SJCRH30 (cell line): ENCODE data around the gene ARFGAP3. TPM values are rescaled to one million over a fixed set of nuclear protein-coding genes. Genes with fewer than 3 reads are reported as not detected.

Experiments
- DNase-seq, 2 experiments: peaks; one replicate each; pipeline ENCODE4 v3.0.0-alpha.2; 2015 to 2020
- H3K27ac ChIP-seq: fragments of 250-450 bp; sonication (Bioruptor Pico); 2 replicates; pipeline ENCODE4 v1.5.1; 2020; ENCODE audit warnings: mild to moderate bottlenecking, moderate library complexity
- H3K27me3 ChIP-seq: fragments of 250-450 bp; sonication (Bioruptor Pico); 2 replicates; pipeline ENCODE4 v1.5.1; 2020; ENCODE audit warnings: mild to moderate bottlenecking, moderate library complexity
- H3K36me3 ChIP-seq: fragments of 250-450 bp; sonication (Bioruptor Pico); 2 replicates; pipeline ENCODE4 v1.5.1; 2020; ENCODE audit warnings: mild to moderate bottlenecking, moderate library complexity
- H3K4me1 ChIP-seq: fragments of 250-450 bp; sonication (Bioruptor Pico); 2 replicates; pipeline ENCODE4 v1.5.1; 2020; ENCODE audit warnings: mild to moderate bottlenecking, moderate library complexity
- H3K4me3 ChIP-seq: fragments of 250-450 bp; sonication (Bioruptor Pico); 2 replicates; pipeline ENCODE4 v1.5.1; 2020; ENCODE audit warnings: mild to moderate bottlenecking, moderate library complexity
- H3K9me3 ChIP-seq: fragments of 250-450 bp; sonication (Bioruptor Pico); replicated peaks from 2 replicates; pipeline ENCODE4 v1.5.1; 2020; ENCODE audit warnings: mild to moderate bottlenecking, moderate library complexity
- total RNA-seq: library from RNA; depleted of rRNA; stranded (reverse); fragments of >200 nt; shearing (Covaris generic); gene quantifications from 2 replicates; pipeline ENCODE4 v1.2.3, GENCODE V29; 2014

The ARFGAP3 gene
- total RNA-seq, 1 experiment from 2014 or later: 47.5 TPM

DNA sequence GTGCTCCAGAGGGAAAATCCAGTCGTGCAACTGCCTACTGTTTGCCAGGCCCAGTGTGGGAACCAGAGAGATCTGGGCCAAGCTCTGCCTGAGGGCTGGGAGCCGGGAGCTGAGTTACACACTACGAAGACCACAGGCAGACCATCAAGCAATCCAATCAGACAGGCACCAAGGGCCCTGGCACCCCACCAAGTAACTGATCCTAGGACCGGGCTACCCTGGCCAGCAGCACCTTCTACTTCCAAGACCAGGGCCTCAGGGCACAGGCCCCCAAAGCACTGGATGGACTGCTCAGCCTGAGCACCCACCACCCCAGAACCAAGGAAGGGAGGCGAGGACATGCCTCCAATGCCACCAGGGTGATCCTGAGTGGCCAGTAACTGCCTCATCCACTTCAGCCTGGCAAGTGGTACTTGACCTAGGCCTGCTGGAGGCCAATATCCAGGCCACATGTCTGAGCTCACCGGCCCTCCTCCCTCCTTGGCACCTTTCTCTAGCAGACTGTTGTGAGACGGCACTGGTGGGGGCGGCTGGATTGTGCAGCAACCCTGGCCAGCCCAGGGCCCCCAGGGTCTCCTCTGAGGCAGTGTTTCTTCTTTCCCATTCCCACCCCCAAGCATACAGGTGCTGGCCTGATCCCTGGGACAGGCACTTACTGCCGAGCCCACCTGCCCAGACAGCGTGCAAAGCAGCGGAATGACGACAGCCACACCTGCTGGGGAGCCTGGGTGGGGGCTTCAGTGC is 20.7 kb upstream of the ARFGAP3 start:
- DNase-seq: no peak
- Histone ChIP-seq H3K9me3 (no peaks in the 10 kb centered on the region), H3K27me3 (no peaks in the 10 kb centered on the region), H3K36me3 (peaks cover 58% of the 10 kb centered on the region), H3K4me3 (no peak overlapping the region), H3K27ac (no peak overlapping the region), H3K4me1 (peaks cover 18% of the 10 kb centered on the region)

DNA sequence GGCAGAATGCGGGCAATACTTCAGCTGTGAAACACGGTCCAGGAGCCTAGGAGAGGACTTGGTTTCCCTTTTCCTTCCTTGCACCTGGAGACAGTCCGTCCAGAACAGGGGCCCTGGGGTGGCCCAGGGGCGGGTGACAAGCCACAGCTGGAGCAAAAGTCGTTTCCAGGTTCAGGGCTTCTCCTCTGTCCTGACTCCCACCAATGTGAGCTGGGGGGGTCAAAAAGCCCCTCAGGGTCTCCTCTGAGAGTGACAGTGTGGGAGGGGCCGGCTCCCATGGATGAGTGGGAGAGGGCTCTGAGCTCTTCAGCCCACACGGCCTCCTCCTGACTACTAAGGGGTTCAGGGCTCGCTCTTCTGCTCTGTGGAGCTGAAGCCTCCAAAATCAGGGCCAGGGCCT is 20.1 kb upstream of the ARFGAP3 start:
- H3K36me3 ChIP-seq: peaks cover 64% of the 10 kb centered on the region
- H3K27ac ChIP-seq: no peak overlapping the region
- H3K9me3 ChIP-seq: no peaks in the 10 kb centered on the region
- H3K4me3 ChIP-seq: no peak overlapping the region
- DNase-seq: no peak
- H3K4me1 ChIP-seq: peaks cover 13% of the 10 kb centered on the region; the same call in 1 of the 2 replicates
- H3K27me3 ChIP-seq: no peaks in the 10 kb centered on the region

DNA sequence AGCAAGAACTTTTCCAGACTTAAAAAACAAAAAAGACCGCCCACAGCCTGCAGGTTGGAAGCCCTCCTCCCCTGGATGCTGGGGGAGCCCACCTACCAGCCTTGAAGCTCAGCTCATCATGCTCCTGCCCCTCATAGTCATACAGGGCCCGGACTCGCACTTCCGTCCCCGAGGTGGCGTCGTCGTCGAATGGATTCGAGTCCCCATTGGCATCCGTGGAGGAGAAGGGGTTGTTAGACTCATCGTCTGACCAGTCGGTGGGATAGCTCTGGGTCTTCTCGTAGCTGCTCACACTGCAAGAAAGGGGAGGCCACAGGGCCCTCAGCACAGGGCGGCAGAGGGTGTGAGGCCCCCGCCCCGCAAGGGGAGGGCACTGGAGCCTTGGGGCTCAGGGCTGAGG is 19.0 kb upstream of the ARFGAP3 start:
- Histone ChIP-seq H3K36me3 (peaks cover 65% of the 10 kb centered on the region), H3K27ac (no peak overlapping the region), H3K9me3 (no peaks in the 10 kb centered on the region), H3K4me3 (no peak overlapping the region), H3K4me1 (peaks cover 4% of the 10 kb centered on the region; the same call in 1 of the 2 replicates), H3K27me3 (no peaks in the 10 kb centered on the region)
- DNase-seq: no peak

DNA sequence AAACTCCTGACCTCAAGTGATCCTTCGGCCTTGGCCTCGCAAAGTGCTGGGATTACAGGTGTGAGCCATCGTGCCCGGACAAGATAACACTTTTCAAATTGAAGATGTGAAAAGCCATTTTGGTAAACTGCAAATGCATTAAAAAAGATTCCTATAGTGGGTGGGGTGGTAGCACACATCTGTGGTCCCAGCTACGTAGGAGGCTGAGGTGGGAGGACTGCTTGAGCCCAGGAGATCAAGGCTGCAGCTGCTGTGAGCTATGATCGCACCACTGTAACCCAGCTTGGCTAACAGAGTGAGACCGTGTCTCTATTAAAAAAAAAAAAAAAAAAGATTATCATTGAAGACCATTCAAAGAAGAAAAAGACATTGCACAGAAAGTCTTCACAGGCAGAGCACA is 16.9 kb upstream of the ARFGAP3 start:
- no peaks in the 10 kb centered on the region for H3K27me3 ChIP-seq
- no peak overlapping the region for H3K27ac ChIP-seq
- H3K4me3 ChIP-seq: no peak overlapping the region
- no peaks in the 10 kb centered on the region for H3K4me1 ChIP-seq
- DNase-seq: no peak
- peaks cover 65% of the 10 kb centered on the region for H3K36me3 ChIP-seq
- H3K9me3 ChIP-seq: no peaks in the 10 kb centered on the region

GRCh38 chr22:42873356-42873755 is 16.3 kb upstream of the ARFGAP3 start:
- H3K4me3 ChIP-seq: no peak overlapping the region
- H3K36me3 ChIP-seq: peaks cover 62% of the 10 kb centered on the region
- no peaks in the 10 kb centered on the region for H3K9me3 ChIP-seq
- H3K27ac ChIP-seq: no peak overlapping the region
- H3K4me1 ChIP-seq: no peaks in the 10 kb centered on the region
- H3K27me3 ChIP-seq: no peaks in the 10 kb centered on the region
- DNase-seq: no peak

- peak in 1 of 2 experiments; percentile 46 for DNase-seq
- Histone ChIP-seq H3K36me3 (peaks cover 58% of the 10 kb centered on the region), H3K4me3 (no peak overlapping the region), H3K27me3 (no peaks in the 10 kb centered on the region), H3K4me1 (no peaks in the 10 kb centered on the region), H3K27ac (no peak overlapping the region), H3K9me3 (no peaks in the 10 kb centered on the region)
Measured at GRCh38 chr22:42872821-42873220, 15.7 kb upstream of the ARFGAP3 start.

DNA sequence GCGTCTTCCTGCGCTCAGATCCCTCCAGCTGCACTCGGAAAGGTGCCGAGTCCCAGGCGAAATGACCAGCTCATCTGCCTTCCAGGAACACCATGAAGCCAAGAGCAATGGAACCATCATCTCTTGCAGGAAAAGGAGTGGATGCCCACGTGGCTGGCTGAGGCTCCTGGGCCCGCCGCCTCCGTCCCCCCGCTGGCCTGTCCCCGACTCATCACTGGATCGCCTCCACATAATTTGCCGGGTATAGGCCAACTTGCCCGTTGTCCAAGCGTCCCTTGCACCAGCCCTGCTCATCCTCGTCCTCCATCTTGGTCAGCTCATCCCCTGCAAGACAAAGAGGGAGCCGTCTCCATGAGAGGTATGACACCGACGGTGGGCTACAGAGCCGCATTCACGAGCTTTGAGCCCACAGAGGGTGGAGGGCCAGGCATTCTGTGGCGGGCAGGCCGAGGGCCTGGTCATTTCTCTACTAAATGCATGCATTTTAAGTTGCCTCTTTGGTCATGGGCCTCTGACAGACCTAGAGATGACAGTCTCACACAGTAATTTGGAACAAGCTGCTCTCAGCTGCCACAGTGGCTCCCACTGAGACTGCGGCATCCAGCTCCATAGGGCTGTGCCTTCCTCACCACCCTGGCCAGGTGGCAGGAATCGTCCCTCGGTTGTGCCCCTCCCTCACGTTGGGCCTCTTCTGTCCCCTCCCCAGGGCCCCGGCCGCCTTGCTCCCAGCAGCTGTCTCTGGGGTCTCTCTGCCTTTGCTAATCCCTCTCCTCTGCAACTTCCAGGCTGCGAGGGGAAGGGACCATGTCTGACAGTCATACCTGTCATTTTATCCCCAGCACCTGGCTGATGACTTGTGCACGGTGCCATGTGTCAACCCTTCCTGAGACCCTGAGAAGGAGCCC is 14.3 kb upstream of the ARFGAP3 start:
- no peaks in the 10 kb centered on the region for H3K4me1 ChIP-seq
- H3K36me3 ChIP-seq: peaks cover 49% of the 10 kb centered on the region
- H3K27me3 ChIP-seq: no peaks in the 10 kb centered on the region
- no peak overlapping the region for H3K4me3 ChIP-seq
- H3K9me3 ChIP-seq: no peaks in the 10 kb centered on the region
- no peak overlapping the region for H3K27ac ChIP-seq
- DNase-seq: no peak

DNA sequence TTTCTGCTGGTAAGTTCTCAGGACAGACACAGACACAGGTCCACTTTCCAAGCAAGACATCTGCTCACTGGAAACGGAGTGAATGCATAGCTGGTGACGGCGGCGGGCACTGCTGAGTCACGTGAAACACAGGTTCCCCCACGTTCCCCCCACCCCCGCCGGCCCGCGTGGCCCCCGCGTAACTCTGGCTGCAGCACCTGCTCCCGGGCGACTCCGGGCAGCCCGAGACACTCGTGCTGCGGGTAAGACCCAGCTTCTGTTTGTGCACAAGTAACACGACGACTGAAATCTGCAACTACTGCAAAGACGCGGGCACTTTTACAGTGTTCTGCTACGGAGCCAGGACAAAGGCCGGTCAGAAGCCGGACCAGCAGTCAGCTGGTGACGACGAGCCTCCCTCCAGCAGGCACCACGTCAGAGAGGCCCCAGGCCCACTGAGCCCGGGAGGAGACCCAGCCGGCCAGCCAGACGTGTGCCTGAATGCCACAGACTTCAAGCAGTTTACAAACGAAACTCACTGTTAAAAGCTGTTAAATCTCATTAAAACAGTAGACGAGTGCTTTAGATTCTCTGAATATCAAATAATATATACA is 12.9 kb upstream of the ARFGAP3 start:
- DNase-seq: no peak
- no peak overlapping the region for H3K4me3 ChIP-seq
- H3K27me3 ChIP-seq: no peaks in the 10 kb centered on the region
- H3K36me3 ChIP-seq: peaks cover 42% of the 10 kb centered on the region
- H3K4me1 ChIP-seq: no peaks in the 10 kb centered on the region
- no peaks in the 10 kb centered on the region for H3K9me3 ChIP-seq
- no peak overlapping the region for H3K27ac ChIP-seq

- no peaks in the 10 kb centered on the region for H3K9me3 ChIP-seq
- no peaks in the 10 kb centered on the region for H3K27me3 ChIP-seq
- peaks cover 41% of the 10 kb centered on the region for H3K36me3 ChIP-seq
- H3K4me1 ChIP-seq: no peaks in the 10 kb centered on the region
- no peak overlapping the region for H3K27ac ChIP-seq
- no peak overlapping the region for H3K4me3 ChIP-seq
- no peak for DNase-seq
Measured at GRCh38 chr22:42869463-42869862, 12.4 kb upstream of the ARFGAP3 start.

GRCh38 chr22:42868751-42869251 is 11.7 kb upstream of the ARFGAP3 start:
- H3K27me3 ChIP-seq: no peaks in the 10 kb centered on the region
- H3K9me3 ChIP-seq: no peaks in the 10 kb centered on the region
- no peak overlapping the region for H3K27ac ChIP-seq
- no peak overlapping the region for H3K4me3 ChIP-seq
- no peak for DNase-seq
- peaks cover under 1% of the 10 kb centered on the region; the same call in 1 of the 2 replicates for H3K4me1 ChIP-seq
- H3K36me3 ChIP-seq: peaks cover 34% of the 10 kb centered on the region

DNA sequence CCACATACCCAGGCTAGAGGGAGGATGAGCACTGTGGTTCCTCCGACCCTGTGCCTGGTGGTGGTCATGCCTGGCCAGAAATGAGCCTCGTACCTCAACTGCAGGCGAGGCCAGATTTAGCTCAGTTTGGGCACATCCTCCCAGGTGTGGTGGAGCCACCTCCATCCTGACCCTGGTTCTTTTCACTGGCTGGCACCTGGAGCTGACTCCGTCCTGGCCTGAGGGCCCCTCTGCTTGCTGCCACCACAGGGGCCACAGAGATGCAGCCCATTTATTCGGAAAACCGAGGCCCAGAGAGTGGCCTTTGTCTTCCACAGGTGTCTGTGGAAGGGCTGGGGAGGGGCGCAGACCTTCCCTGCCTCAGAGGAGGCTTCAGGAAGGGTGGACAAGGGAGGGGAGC is 9.0 kb upstream of the ARFGAP3 start:
- no peaks in the 10 kb centered on the region for H3K27me3 ChIP-seq
- H3K9me3 ChIP-seq: no peaks in the 10 kb centered on the region
- peaks cover 14% of the 10 kb centered on the region for H3K36me3 ChIP-seq
- H3K4me1 ChIP-seq: peaks cover 16% of the 10 kb centered on the region
- no peak for DNase-seq
- H3K4me3 ChIP-seq: no peak overlapping the region
- no peak overlapping the region for H3K27ac ChIP-seq

DNA sequence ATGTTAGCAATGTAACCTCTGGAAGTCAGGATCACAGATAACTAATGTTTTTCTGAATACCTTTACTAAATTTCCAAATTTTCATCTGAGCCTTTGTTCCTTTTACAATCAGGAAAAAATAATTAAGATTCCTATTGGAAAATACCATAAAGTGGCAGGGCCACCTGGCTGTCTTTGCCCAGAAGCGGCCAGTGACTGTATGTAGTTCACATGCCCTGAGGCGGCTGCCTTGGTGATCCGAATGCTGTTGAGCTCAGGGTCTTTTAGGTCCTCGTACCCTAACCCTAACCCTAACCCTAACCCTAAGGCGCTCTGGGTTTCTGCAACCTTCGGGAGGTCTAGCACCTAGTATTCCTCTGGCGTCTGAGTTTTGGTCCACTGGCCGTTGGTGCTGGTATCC is 8.5 kb upstream of the ARFGAP3 start:
- peaks cover 8% of the 10 kb centered on the region for H3K36me3 ChIP-seq
- no peak overlapping the region for H3K27ac ChIP-seq
- no peaks in the 10 kb centered on the region for H3K9me3 ChIP-seq
- peaks cover 22% of the 10 kb centered on the region for H3K4me1 ChIP-seq
- no peak for DNase-seq
- H3K4me3 ChIP-seq: no peak overlapping the region
- no peaks in the 10 kb centered on the region for H3K27me3 ChIP-seq

GRCh38 chr22:42863349-42863961 is 6.4 kb upstream of the ARFGAP3 start:
- no peak overlapping the region for H3K4me3 ChIP-seq
- peak; percentile 51 to 59 for DNase-seq
- peaks cover 25% of the 10 kb centered on the region for H3K4me1 ChIP-seq
- H3K9me3 ChIP-seq: no peaks in the 10 kb centered on the region
- peaks cover 1% of the 10 kb centered on the region; the same call in 1 of the 2 replicates for H3K36me3 ChIP-seq
- peak overlapping the region; percentile 15; the same call in 1 of the 2 replicates for H3K27ac ChIP-seq
- H3K27me3 ChIP-seq: no peaks in the 10 kb centered on the region

DNA sequence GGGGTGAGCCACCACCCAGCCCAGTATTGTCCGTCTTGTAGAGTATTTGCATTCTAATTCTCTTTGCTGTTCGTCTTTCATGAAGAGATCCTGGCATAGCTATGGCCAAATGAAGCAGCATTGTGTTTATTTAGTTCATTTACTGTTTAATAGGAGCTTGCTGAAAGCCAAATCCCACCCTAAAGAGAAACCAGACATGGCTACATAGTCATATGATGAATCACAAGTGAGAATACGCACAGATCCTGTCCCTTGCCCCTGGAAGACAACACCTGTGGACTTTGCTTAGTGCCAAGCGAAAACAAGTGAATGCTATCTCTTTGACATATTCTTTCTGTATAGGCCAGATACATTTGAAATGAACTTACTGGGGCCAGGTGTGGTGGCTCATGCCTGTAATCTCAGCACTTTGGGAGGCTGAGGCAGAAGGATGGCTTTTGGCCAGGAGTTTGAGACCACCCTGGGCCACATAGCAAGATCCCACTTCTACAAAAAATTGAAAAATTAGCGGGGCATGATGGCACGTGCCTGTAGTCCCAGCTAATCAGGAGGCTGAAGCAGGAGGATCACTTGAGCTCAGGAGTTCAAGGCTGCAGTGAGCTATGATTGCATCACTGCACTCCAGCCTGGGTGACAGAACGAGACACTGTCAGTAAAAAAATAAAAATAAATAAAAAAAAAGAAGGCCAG is 5.1 kb upstream of the ARFGAP3 start:
- Histone ChIP-seq H3K4me1 (peaks cover 25% of the 10 kb centered on the region), H3K9me3 (no peaks in the 10 kb centered on the region), H3K4me3 (no peak overlapping the region), H3K27me3 (no peaks in the 10 kb centered on the region), H3K27ac (peak overlapping the region; percentile 56), H3K36me3 (no peaks in the 10 kb centered on the region)
- DNase-seq: no peak
